ENCODE data around the gene DCDC2B.

Gene DCDC2B

DNA sequence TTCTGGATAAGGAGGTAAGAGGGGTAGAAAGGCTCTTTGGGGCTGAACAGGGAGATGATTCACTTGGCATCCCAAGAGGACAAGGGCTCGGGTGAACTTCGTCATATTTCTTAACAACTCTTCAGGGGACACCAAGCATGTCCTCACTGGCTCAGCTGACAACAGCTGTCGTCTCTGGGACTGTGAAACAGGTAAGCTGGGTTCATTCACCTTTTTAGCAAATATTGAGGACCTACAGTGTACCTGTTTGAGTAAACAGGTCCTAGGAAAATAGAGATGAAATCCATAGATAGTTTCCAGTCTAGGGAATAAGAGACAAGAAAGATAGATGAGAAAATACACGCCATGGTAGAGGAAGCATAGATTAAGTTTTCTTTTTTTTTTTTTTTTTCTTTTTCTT is 15.4 kb downstream of the DCDC2B start:
- Histone ChIP-seq H3K27me3 (no peaks in the 10 kb centered on the region), H3K4me3 (ENCODE audit: low read depth, low read length) (no peak overlapping the region), H3K9me3 (no peaks in the 10 kb centered on the region), H3K36me3 (peaks cover 10% of the 10 kb centered on the region), H3K4me1 (no peaks in the 10 kb centered on the region)
- TF ChIP-seq, protein P1, sequence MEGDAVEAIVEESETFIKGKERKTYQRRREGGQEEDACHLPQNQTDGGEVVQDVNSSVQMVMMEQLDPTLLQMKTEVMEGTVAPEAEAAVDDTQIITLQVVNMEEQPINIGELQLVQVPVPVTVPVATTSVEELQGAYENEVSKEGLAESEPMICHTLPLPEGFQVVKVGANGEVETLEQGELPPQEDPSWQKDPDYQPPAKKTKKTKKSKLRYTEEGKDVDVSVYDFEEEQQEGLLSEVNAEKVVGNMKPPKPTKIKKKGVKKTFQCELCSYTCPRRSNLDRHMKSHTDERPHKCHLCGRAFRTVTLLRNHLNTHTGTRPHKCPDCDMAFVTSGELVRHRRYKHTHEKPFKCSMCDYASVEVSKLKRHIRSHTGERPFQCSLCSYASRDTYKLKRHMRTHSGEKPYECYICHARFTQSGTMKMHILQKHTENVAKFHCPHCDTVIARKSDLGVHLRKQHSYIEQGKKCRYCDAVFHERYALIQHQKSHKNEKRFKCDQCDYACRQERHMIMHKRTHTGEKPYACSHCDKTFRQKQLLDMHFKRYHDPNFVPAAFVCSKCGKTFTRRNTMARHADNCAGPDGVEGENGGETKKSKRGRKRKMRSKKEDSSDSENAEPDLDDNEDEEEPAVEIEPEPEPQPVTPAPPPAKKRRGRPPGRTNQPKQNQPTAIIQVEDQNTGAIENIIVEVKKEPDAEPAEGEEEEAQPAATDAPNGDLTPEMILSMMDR (IDR thresholded peaks at IDR 0.05; ENCODE audit: low read depth, low read length): no peak
- no peak for DNase-seq

DNA sequence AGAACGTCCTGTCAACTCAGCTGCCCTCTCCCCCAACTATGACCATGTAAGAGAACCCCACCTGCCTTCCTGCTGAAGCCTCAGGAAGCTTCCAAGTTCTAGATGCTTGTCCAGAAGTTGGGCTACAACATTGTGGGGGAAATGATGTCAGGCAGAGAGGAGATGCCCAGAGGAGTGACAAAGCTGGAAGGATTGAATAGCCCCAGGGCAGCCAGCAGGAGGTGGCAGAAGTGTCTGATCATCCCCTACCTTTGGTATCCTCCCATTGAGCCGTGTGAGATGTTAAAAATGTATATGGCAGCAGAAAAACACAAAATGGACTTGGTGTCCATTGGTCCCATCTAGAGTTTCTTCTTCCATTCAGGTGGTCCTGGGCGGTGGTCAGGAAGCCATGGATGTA is 19.9 kb downstream of the DCDC2B start:
- H3K9me3 ChIP-seq: no peaks in the 10 kb centered on the region
- H3K4me1 ChIP-seq: no peaks in the 10 kb centered on the region
- H3K27me3 ChIP-seq: no peaks in the 10 kb centered on the region
- peaks cover 10% of the 10 kb centered on the region for H3K36me3 ChIP-seq
- DNase-seq: no peak
- H3K4me3 ChIP-seq (ENCODE audit: low read depth, low read length): no peak overlapping the region
- TF ChIP-seq, protein P1 (IDR thresholded peaks at IDR 0.05; ENCODE audit: low read depth, low read length): no peak

DNA sequence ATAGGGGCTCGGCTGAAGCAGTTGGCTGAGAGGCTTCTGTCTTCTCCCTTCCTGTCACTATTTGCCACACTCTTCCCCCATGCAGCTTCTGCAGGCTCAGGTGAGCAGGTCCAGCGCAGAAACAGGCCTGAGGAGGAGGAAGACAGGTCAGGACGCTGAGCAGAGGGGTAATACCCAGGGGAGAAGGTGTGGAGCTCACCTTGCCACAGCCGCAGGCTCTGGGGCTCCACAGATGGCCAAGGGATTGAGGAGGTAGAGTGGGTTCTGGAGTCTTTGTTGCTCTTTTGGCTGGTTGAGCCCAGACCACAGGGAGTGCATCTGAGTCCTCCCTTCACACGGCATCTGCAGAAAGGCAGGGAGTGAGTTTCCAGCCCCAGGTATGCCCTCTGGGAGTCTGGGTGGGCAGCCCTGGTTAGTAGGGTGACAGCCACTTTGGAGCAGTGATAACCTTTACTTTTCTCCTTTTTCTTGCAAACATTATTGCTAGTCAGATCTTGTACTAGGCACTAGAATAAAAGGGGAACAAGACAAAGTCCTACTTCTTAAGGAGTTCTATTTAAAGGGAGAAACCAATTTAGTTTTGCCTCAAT is 23.0 kb downstream of the DCDC2B start:
- no peaks in the 10 kb centered on the region; the same call in none of the 2 replicates for H3K36me3 ChIP-seq
- H3K4me3 ChIP-seq (ENCODE audit: low read depth, low read length): no peak overlapping the region

DNA sequence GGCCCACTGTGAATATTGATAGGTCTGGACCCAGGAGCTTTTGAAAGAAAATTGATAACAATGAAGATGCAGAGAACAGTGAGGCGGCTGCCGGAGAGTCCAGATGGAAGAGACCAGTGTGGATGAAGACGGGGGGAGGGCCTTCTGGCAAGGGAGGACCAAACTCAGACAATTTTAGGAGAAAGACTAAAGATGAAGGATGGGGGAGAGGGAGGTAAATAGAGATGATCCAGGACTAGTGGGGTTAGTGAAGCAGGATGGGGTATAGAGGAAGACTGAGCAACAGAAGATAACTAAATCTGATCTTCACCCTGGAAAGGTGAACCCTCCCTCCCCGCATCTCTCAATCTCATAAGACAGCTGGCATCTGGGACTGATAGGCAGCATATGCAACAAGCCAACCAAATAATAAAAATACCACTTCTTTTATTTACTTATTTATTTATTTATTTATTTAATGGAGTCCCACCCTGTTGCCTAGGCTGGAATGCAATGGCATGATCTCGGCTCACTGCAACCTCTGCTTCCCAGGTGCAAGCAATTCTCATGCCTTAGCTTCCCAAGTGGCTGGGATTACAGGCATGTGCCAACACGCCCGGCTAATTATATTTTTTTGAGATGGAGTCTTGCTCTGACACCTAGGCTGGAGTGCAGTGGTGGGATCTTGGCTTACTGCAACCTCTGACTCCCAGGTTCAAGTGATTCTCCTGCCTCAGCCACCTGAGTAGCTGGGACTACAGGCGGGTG is 23.8 kb downstream of the DCDC2B start:
- TF ChIP-seq, protein P1 (IDR thresholded peaks at IDR 0.05; ENCODE audit: low read depth, low read length): no peak
- Histone ChIP-seq H3K27me3 (no peaks in the 10 kb centered on the region), H3K9me3 (no peaks in the 10 kb centered on the region), H3K36me3 (no peaks in the 10 kb centered on the region; the same call in none of the 2 replicates), H3K4me1 (no peaks in the 10 kb centered on the region), H3K4me3 (ENCODE audit: low read depth, low read length) (no peak overlapping the region)
- no peak for DNase-seq

More for the DNA sequence above, 23.0 kb downstream of the DCDC2B start:
- TF ChIP-seq, protein P1 (IDR thresholded peaks at IDR 0.05; ENCODE audit: low read depth, low read length): no peak
- DNase-seq: no peak
- Histone ChIP-seq H3K4me1 (no peaks in the 10 kb centered on the region), H3K9me3 (no peaks in the 10 kb centered on the region), H3K27me3 (no peaks in the 10 kb centered on the region)

DNA sequence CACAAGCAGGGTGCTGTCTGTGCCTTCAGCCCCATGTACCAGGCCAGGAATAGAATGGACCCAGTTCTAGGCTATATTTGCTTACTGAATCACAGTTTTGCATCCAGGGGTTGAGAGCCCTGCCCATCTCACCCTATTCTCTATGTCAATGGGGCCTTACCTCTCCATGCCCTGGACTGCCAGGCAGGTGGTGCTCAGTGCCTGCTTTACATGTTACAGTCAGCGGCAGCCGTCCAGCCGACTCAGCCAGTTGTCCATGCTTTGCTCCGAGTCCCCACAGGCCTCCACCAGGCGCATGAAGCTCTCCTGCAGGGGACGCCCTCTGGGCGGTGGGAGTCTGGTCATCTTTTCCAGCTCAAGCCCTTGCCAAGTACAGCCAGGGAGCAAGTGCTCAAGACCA is 25.9 kb downstream of the DCDC2B start:
- no peak for DNase-seq
- Histone ChIP-seq H3K9me3 (no peaks in the 10 kb centered on the region), H3K4me3 (ENCODE audit: low read depth, low read length) (no peak overlapping the region), H3K27me3 (no peaks in the 10 kb centered on the region), H3K4me1 (no peaks in the 10 kb centered on the region), H3K36me3 (no peaks in the 10 kb centered on the region; the same call in 1 of the 2 replicates)
- TF ChIP-seq, protein P1 (IDR thresholded peaks at IDR 0.05; ENCODE audit: low read depth, low read length): no peak

DNA sequence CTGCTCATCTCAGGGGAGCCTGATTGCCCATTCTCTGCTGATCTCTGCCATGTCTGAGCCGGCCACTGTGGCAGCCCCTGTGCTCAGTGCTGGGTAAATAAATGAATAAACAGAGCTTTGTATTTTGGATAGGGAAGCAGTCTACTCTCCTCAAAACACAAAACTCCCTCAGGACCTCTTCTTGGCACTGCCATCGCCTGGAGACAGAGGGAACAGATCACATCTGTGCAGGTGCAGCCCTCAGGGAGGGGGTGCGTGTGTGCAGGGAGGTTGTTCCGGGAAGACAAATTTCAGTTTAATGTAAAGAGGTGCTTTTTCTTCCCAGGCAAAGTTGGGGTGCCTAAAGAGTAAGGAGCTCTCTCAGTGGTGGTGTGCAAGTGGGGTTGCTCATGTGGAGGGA is 30.4 kb downstream of the DCDC2B start:
- no peaks in the 10 kb centered on the region for H3K36me3 ChIP-seq
- H3K4me1 ChIP-seq: no peaks in the 10 kb centered on the region
- no peaks in the 10 kb centered on the region for H3K27me3 ChIP-seq
- no peaks in the 10 kb centered on the region for H3K9me3 ChIP-seq
- no peak for DNase-seq
- no peak overlapping the region for H3K4me3 ChIP-seq (ENCODE audit: low read depth, low read length)
- TF ChIP-seq, protein P1 (IDR thresholded peaks at IDR 0.05; ENCODE audit: low read depth, low read length): no peak

Data from BE2C (cell line).